ENCODE results near the gene TELO2. TPM values are rescaled to one million over a fixed set of nuclear protein-coding genes. Genes with fewer than 3 reads are reported as not detected.

TELO2 gene
- total RNA-seq, 1 experiment from 2014 or later: 8.7 TPM

GRCh38 chr16:1531638-1531910 is 38.4 kb downstream of the TELO2 start:
- Histone ChIP-seq H3K79me2 (ENCODE audit: low read length) (no peaks in the 10 kb centered on the region), H2AFZ (ENCODE audit: low read length) (no peak overlapping the region), H3K27ac (ENCODE audit: low read length) (no peak overlapping the region), H3K9me2 (replicated peaks; ENCODE audit: insufficient read depth, low read length) (no peaks in the 10 kb centered on the region), H4K20me1 (ENCODE audit: insufficient read depth, low read depth, low read length) (no peaks in the 10 kb centered on the region), H3K36me3 (ENCODE audit: insufficient read depth, low read length) (no peaks in the 10 kb centered on the region), H3K4me2 (ENCODE audit: low read depth, low read length, poor library complexity, severe bottlenecking) (no peak overlapping the region), H3K9ac (ENCODE audit: low read length) (no peak overlapping the region), H3K4me3 (ENCODE audit: low read length) (no peak overlapping the region), H3K9me3 (ENCODE audit: low read length) (no peaks in the 10 kb centered on the region), H3K27me3 (ENCODE audit: low read length) (no peaks in the 10 kb centered on the region), H3K4me1 (ENCODE audit: low read length) (no peaks in the 10 kb centered on the region)
- no peak for DNase-seq

GRCh38 chr16:1532081-1532760 is 39.1 kb downstream of the TELO2 start:
- no peak for DNase-seq
- Histone ChIP-seq H3K4me2 (ENCODE audit: low read depth, low read length, poor library complexity, severe bottlenecking) (no peak overlapping the region), H3K9ac (ENCODE audit: low read length) (no peak overlapping the region), H2AFZ (ENCODE audit: low read length) (no peak overlapping the region), H4K20me1 (ENCODE audit: insufficient read depth, low read depth, low read length) (no peaks in the 10 kb centered on the region), H3K9me2 (replicated peaks; ENCODE audit: insufficient read depth, low read length) (no peaks in the 10 kb centered on the region), H3K27ac (ENCODE audit: low read length) (no peak overlapping the region), H3K79me2 (ENCODE audit: low read length) (no peaks in the 10 kb centered on the region), H3K4me1 (ENCODE audit: low read length) (no peaks in the 10 kb centered on the region), H3K9me3 (ENCODE audit: low read length) (no peaks in the 10 kb centered on the region), H3K4me3 (ENCODE audit: low read length) (no peak overlapping the region), H3K36me3 (ENCODE audit: insufficient read depth, low read length) (no peaks in the 10 kb centered on the region), H3K27me3 (ENCODE audit: low read length) (no peaks in the 10 kb centered on the region)

GRCh38 chr16:1532771-1533170 is 39.6 kb downstream of the TELO2 start:
- no peaks in the 10 kb centered on the region for H4K20me1 ChIP-seq (ENCODE audit: insufficient read depth, low read depth, low read length)
- no peaks in the 10 kb centered on the region for H3K27me3 ChIP-seq (ENCODE audit: low read length)
- no peak for DNase-seq
- no peaks in the 10 kb centered on the region for H3K9me2 ChIP-seq (replicated peaks; ENCODE audit: insufficient read depth, low read length)
- H3K4me2 ChIP-seq (ENCODE audit: low read depth, low read length, poor library complexity, severe bottlenecking): no peak overlapping the region
- no peak overlapping the region for H3K4me3 ChIP-seq (ENCODE audit: low read length)
- no peaks in the 10 kb centered on the region for H3K4me1 ChIP-seq (ENCODE audit: low read length)
- H3K9ac ChIP-seq (ENCODE audit: low read length): no peak overlapping the region
- no peak overlapping the region for H3K27ac ChIP-seq (ENCODE audit: low read length)
- no peaks in the 10 kb centered on the region for H3K9me3 ChIP-seq (ENCODE audit: low read length)
- no peaks in the 10 kb centered on the region for H3K36me3 ChIP-seq (ENCODE audit: insufficient read depth, low read length)
- H3K79me2 ChIP-seq (ENCODE audit: low read length): no peaks in the 10 kb centered on the region
- H2AFZ ChIP-seq (ENCODE audit: low read length): no peak overlapping the region

GRCh38 chr16:1533443-1533951 is 40.3 kb downstream of the TELO2 start, which contains the start of gene TMEM204:
TMEM204 (plus strand) TSS chr16:1533666; CDS start chr16:1534276, 610 bp downstream.
- H2AFZ ChIP-seq (ENCODE audit: low read length): no peak within 1 kb of the TSS
- no peaks in the 10 kb centered on the region for H3K36me3 ChIP-seq (ENCODE audit: insufficient read depth, low read length)
- no peaks in the 10 kb centered on the region for H3K27me3 ChIP-seq (ENCODE audit: low read length)
- H3K9ac ChIP-seq (ENCODE audit: low read length): no peak within 1 kb of the TSS
- H3K4me2 ChIP-seq (ENCODE audit: low read depth, low read length, poor library complexity, severe bottlenecking): no peak within 1 kb of the TSS
- no peaks in the 10 kb centered on the region for H3K9me3 ChIP-seq (ENCODE audit: low read length)
- no peak within 1 kb of the TSS for H3K27ac ChIP-seq (ENCODE audit: low read length)
- DNase-seq: no peak
- H3K79me2 ChIP-seq (ENCODE audit: low read length): no peaks in the 10 kb centered on the region
- no peaks in the 10 kb centered on the region for H4K20me1 ChIP-seq (ENCODE audit: insufficient read depth, low read depth, low read length)
- H3K4me3 ChIP-seq (ENCODE audit: low read length): no peak within 1 kb of the TSS
- H3K9me2 ChIP-seq (replicated peaks; ENCODE audit: insufficient read depth, low read length): no peaks in the 10 kb centered on the region
- no peaks in the 10 kb centered on the region for H3K4me1 ChIP-seq (ENCODE audit: low read length)

- H3K27ac ChIP-seq (ENCODE audit: low read length): no peak overlapping the region
- H3K36me3 ChIP-seq (ENCODE audit: insufficient read depth, low read length): no peaks in the 10 kb centered on the region
- H3K4me2 ChIP-seq (ENCODE audit: low read depth, low read length, poor library complexity, severe bottlenecking): no peak overlapping the region
- no peaks in the 10 kb centered on the region for H3K9me2 ChIP-seq (replicated peaks; ENCODE audit: insufficient read depth, low read length)
- H4K20me1 ChIP-seq (ENCODE audit: insufficient read depth, low read depth, low read length): no peaks in the 10 kb centered on the region
- no peak overlapping the region for H2AFZ ChIP-seq (ENCODE audit: low read length)
- H3K9ac ChIP-seq (ENCODE audit: low read length): no peak overlapping the region
- H3K27me3 ChIP-seq (ENCODE audit: low read length): no peaks in the 10 kb centered on the region
- H3K9me3 ChIP-seq (ENCODE audit: low read length): no peaks in the 10 kb centered on the region
- no peak for DNase-seq
- no peaks in the 10 kb centered on the region for H3K4me1 ChIP-seq (ENCODE audit: low read length)
- no peak overlapping the region for H3K4me3 ChIP-seq (ENCODE audit: low read length)
- no peaks in the 10 kb centered on the region for H3K79me2 ChIP-seq (ENCODE audit: low read length)
Measured at GRCh38 chr16:1534021-1535020, 41.2 kb downstream of the TELO2 start.

GRCh38 chr16:1535391-1536291 is 42.5 kb downstream of the TELO2 start:
- H3K36me3 ChIP-seq (ENCODE audit: insufficient read depth, low read length): no peaks in the 10 kb centered on the region
- no peak overlapping the region for H2AFZ ChIP-seq (ENCODE audit: low read length)
- H3K9ac ChIP-seq (ENCODE audit: low read length): no peak overlapping the region
- no peaks in the 10 kb centered on the region for H3K79me2 ChIP-seq (ENCODE audit: low read length)
- H4K20me1 ChIP-seq (ENCODE audit: insufficient read depth, low read depth, low read length): no peaks in the 10 kb centered on the region
- H3K4me2 ChIP-seq (ENCODE audit: low read depth, low read length, poor library complexity, severe bottlenecking): no peak overlapping the region
- no peaks in the 10 kb centered on the region for H3K9me2 ChIP-seq (replicated peaks; ENCODE audit: insufficient read depth, low read length)
- no peak for DNase-seq
- H3K4me1 ChIP-seq (ENCODE audit: low read length): no peaks in the 10 kb centered on the region
- no peaks in the 10 kb centered on the region for H3K27me3 ChIP-seq (ENCODE audit: low read length)
- H3K4me3 ChIP-seq (ENCODE audit: low read length): no peak overlapping the region
- no peaks in the 10 kb centered on the region for H3K9me3 ChIP-seq (ENCODE audit: low read length)
- no peak overlapping the region for H3K27ac ChIP-seq (ENCODE audit: low read length)

- no peaks in the 10 kb centered on the region for H4K20me1 ChIP-seq (ENCODE audit: insufficient read depth, low read depth, low read length)
- no peaks in the 10 kb centered on the region for H3K36me3 ChIP-seq (ENCODE audit: insufficient read depth, low read length)
- no peak overlapping the region for H3K9ac ChIP-seq (ENCODE audit: low read length)
- H3K9me2 ChIP-seq (replicated peaks; ENCODE audit: insufficient read depth, low read length): no peaks in the 10 kb centered on the region
- H3K4me1 ChIP-seq (ENCODE audit: low read length): no peaks in the 10 kb centered on the region
- no peaks in the 10 kb centered on the region for H3K27me3 ChIP-seq (ENCODE audit: low read length)
- H3K79me2 ChIP-seq (ENCODE audit: low read length): no peaks in the 10 kb centered on the region
- H3K4me2 ChIP-seq (ENCODE audit: low read depth, low read length, poor library complexity, severe bottlenecking): no peak overlapping the region
- H3K27ac ChIP-seq (ENCODE audit: low read length): no peak overlapping the region
- no peak overlapping the region for H3K4me3 ChIP-seq (ENCODE audit: low read length)
- no peak overlapping the region for H2AFZ ChIP-seq (ENCODE audit: low read length)
- H3K9me3 ChIP-seq (ENCODE audit: low read length): no peaks in the 10 kb centered on the region
- DNase-seq: no peak
Measured at GRCh38 chr16:1536601-1537000, 43.4 kb downstream of the TELO2 start.

Measured in Karpas-422 (cell line).